ENCODE results near the gene NKD2.

The NKD2 gene

DNA sequence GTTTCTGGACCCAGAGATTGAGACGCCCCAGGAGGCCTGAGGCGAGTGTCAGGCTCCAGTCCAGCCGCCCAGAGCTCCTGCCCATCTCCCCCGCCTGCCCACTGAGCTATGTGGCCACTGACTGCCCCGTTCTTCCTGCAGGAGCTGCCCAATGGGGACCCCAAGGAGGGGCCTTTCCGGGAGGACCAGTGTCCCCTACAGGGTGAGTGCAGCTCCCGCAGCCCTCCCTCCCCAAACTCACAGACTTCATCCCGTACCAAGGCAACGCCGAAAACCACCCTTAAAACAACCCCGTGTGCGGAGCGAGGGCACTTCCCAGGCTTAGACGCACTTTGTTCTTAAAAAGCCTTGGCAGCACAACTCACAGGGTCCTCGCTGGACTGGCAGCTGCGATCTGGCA, 23.4 kb downstream of the NKD2 start:
- DNase-seq: no peak

DNA sequence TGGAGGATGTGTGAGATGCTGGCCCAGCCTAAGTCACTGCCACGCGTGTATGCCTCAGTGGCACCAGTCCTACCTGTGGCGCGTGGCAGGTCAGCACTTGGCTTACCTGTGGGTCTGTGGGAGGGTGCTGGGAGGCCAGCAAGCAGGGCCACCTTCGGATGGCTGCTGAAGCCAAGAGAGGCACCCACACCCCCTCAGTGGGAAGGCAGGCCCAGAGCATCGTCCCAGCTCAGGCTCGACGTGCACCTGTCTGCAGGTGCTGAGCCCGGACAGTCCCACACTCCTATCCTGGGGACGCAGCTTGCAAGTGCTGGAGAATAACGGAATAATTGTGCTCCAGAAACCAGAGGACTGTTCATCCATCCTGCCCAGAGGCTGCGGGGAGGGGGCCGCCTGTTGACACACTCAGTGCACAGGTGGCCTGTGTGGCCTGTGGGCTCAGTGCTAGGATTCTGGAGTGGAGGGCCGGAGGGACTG, 24.0 kb downstream of the NKD2 start:
- no peak for DNase-seq

DNA sequence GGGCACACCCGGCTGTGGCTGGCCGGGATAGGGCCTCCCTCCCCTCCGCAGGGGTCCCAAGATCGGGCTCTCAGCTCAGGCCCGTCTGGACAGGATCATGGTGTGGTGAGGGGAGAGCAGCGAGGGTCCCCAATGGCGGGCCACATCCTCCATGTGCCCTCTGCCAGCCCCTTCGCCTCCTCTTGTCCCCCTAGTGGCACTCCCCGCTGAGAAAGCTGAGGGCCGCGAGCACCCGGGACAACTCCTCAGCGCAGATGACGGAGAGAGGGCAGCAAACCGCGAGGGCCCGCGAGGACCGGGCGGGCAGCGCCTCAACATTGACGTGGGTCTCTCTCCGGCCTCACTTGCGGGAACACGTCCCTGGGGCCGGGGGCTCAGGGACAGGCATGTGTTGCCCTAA, 24.6 kb downstream of the NKD2 start:
- DNase-seq: no peak

DNA sequence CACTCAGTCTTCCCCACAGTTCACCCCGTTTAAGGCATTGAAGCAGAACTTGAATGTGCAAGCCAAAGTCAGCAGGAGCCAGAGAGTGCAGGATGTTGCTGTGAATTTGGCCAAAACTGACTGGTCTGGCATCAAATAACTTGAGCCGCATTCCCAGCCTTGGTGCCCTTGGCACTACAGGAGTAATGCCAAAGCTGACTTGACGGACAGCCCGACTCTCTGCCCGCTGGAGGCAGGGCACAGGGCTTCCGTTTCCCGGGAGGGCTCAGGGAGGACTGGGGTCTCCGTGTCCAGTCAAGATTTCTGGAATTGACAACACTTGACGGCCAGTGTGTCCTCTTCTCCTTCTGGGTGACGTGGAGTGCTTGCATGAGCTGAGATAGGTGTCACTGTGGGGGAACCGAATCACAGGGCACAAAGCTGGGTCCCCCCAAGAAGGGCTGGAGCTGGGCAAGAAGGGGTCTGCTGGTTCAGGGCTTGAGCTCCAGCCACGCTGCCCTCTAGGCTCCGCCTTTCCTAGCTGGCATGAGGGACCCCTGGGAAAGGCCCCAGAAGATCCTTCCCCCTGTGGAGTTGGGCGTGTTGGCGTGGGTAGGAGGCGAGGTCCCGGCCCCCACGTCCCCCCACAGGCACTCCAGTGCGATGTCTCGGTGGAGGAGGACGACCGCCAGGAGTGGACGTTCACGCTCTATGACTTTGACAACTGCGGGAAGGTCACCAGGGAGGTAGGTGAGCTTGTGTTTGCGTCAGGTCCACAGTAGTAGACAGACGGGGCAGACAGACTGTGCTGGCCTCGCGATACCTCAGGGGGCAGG, 25.2 kb downstream of the NKD2 start:
- no peak for DNase-seq

DNA sequence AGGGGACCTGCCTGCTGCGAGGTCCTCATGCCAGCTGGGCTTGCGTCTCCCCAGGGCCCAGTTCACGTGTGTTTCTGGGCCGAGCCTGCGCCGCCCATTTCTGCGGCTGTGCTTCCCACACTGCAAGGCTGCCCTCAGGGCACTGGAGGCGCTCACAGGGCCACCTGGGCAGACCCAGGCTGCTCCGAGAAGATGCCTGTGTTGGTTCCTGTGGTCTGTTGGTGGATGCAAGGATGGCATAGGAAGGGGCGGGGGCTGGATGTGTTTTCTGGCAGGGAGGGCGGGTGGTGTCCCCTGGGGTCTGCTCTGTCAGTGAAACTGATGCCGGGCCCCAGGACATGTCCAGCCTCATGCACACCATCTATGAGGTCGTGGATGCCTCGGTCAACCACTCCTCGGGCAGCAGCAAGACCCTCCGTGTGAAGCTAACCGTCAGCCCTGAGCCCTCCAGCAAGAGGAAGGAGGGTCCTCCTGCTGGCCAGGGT, 25.9 kb downstream of the NKD2 start:
- DNase-seq: no peak

DNA sequence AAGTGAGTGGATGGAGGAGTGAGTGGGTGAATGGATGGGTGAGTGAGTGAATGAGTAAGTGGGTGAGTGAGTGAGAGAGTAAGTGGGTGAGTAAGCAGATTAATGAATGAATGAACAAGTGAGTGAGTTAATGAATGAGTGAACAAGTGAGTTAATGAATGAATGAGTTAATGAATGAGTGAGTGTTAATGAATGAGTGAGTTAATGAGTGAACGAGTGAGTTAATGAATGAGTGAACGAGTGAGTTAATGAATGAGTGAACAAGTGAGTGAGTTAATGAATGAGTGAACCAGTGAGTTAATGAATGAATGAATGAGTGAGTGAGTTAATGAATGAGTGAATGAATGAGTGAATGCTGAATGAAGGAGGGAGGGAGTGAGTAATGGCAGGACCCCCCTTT, 26.4 kb downstream of the NKD2 start:
- no peak for DNase-seq

DNA sequence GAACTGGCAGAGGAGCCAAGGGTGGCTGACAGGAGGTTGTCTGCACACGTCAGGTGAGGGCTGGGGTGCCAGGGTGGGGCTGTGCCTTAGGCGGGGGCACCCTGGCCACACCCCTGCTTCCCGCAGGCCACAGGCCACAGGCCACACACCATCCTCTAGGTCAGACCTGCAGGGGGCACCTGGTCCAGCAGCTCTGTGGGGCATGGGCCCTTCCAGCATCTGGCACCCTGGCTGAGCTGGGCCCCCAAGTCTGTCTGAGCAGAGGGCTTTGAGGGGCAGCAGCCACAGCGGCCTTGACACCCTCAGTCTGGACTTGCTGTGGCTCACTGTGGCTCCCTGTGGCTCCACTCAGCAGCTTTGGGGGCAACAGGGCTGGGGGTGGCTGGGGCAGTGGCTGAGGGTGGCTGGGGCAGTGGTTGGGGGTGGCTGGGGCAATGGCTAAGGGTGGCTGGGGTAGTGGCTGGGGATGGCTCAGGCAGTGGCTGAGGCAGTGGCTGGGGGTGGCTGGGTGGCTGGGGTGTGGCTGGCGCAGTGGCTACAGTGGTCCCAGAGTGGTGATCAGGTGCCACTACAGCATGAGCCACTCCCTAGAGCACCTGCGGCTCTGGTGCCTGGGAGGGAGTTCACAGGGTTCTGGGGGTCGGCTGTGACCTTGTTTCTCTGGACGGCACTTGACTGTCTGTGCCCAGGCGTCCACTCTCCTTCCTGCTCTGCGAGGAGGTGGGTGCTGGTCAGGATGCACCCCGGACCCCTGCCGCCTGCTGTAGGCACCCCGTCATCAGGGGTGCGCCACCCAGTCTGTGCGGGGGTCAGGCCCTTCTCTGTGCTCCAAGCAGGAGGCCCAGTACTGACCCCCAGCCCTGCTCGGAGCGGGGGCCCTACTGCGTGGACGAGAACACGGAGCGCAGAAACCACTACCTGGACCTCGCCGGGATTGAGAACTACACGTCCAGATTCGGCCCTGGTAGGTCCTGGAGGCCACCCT, 27.1 kb downstream of the NKD2 start:
- DNase-seq: no peak

DNA sequence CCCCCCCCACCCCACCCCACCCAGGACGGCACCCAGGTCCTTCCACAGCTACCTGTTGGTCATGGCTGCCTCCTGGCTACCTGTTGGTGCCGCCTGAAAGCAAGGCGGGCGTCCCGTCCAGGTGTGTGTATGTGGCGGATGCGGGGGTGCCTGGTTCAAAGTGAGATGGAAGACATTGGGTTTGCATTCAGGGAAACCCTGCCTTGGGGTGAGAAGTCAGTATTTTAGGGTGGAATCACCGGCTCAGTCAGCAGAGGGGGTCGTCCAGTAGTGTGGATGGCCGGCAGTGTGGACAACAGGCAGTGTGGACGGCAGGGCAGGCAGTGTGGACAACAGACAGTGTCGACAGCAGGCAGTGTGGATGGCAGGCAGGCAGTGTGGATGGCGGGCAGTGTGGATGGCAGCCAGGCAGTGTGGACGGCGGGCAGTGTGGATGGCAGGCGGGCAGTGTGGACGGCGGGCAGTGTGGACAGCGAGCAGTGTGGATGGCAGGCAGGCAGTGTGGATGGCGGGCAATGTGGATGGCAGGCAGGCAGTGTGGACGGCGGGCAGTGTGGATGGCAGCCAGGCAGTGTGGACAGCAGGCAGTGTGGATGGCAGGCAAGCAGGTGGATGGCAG, 28.0 kb downstream of the NKD2 start:
- no peak for DNase-seq

DNA sequence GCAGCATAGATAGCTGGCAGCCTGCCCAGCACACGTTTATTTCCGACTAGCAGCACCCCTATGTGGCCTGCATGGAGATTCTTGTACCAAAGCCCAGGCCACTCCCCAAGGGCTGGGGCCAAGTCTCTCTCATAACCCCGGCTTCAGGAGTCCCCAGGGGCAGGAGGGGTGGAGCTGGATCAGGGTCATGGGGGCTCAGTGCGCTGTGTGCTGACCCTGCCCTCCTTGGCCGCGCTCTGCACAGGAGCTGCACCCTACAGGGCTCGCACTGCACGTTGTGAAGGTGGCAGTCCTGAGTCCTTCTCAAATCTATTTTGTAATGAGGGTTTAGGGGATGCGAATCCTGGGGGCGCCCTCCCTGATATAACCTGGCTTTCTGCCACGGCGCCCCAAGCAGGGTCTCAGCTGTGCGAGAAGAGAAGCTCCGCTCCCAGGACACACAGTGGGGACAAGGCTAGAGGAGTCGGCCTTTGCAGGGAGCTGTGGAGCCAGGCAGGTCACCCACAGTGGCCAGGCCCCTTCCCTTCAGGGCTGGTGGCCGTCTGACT, 28.6 kb downstream of the NKD2 start:
- no peak for DNase-seq

DNA sequence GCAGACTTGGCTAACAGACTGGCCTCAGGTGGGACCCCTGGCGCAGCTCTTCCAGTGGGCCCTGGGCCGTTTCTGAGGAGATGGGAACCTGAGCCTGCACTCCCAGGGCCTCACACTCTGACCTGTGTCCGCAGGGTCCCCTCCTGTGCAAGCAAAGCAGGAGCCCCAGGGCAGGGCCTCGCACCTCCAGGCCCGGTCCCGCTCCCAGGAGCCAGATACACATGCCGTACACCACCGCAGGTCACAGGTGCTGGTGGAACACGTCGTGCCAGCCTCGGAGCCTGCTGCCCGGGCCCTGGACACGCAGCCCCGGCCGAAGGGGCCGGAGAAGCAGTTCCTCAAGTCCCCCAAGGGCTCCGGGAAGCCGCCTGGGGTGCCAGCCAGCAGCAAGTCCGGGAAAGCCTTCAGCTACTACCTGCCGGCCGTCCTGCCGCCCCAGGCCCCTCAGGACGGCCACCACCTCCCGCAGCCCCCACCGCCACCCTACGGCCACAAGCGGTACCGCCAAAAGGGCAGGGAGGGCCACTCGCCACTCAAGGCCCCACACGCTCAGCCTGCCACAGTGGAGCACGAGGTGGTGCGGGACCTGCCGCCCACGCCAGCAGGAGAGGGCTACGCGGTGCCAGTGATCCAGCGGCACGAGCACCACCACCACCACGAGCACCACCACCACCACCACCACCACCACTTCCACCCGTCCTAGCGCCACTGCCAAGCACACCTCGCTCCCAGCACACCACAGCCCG, 29.2 kb downstream of the NKD2 start:
- no peak for DNase-seq

DNA sequence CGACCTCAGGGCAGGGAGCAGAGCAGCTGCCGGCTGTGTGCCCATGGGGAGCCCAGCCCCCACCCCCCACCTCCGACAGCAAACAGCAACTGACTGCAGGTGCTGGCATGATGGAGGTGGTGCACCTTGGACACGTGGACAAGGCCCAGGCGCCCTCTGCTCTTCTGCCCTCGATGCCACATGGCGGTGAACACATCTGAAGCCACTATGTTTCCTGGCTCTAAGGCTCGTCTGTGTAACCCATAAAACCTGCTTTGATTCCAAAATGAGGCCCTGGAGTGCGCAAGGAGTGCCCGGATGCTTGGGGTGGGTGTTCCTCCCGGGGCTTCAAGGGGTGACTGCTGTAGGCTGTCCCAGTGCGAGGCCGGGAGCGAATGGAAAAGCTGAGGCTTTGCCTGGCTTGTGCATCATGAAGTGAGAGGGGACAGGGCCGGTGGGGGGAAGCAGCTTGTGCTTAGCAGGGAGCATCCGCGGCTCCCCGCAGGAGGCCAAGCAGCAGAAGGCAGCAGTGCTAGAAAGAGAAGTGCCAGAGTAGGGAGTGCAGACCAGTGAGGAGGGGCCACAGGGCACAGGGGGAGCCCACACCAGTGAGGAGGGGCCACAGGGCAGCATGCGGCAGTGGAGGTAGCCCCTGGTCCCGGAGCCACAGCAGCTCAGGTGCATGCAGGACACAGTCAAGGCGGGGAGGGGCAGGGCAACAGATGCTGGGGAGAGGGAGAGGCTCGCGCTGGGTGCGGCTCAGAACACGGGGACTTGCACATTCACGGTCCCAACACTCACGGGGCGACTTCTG, 30.0 kb downstream of the NKD2 start:
- DNase-seq: no peak

DNA sequence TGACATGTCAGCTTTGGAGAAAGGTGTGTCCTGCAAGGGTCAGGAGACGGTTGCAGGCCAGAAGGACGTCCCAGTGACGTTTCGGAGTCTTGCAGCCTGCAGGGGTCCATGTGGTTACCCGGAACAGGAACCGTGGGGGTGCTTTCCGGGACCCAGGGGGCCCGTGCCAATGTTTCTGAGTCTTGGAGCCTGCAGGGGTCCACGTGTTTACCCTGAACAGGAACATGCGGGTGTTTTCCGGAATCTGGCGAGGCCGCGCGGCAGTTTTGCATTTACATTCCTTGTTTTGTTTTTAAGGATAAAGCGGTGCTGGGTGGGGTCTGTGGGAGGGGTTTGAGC, 30.6 kb downstream of the NKD2 start:
- no peak for DNase-seq

DNA sequence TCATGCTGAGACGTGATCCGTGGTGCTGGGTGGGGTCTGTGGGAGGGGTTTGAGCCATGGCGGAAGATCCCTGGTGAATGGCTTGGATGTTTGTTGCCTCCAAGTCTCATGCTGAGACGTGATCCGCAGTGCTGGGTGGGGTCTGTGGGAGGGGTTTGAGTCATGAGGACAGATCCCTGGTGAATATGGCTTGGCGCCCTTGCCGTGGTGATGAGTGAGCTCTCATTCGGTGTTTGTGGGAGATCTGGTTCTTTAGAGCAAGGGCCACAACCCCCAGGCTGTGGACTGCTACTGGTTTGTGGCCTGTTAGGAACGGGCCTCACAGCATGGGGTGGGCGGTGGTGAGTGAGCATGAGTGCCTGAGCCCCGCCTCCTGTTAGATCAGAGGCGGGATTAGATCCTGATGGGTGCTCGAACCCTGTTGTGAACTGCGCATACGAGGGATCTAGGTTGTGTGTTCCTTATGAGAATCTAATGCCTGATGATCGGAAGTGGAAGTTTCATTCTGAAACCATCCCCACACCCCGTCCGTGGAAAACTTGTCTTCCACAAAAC, 31.2 kb downstream of the NKD2 start:
- no peak for DNase-seq

DNA sequence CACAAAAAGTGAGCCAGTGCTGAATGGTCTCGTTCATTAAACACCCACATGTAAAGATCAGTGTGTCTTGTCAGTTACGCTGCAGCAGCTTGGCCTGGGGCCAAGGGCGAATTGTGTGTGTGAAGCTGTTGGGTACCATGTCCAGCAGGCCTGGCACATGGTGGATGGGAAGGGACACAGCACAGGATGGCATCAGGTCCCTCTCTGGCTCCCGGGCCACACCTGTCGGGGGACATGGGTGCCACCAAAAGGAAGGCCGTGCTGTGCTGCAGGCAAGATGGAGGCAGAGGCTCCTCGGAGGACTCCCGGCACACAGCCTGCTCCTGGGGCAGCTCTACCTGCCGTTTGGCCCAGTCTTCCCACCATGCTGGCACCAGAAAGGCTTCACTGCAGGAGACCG, 32.0 kb downstream of the NKD2 start:
- DNase-seq: no peak

DNA sequence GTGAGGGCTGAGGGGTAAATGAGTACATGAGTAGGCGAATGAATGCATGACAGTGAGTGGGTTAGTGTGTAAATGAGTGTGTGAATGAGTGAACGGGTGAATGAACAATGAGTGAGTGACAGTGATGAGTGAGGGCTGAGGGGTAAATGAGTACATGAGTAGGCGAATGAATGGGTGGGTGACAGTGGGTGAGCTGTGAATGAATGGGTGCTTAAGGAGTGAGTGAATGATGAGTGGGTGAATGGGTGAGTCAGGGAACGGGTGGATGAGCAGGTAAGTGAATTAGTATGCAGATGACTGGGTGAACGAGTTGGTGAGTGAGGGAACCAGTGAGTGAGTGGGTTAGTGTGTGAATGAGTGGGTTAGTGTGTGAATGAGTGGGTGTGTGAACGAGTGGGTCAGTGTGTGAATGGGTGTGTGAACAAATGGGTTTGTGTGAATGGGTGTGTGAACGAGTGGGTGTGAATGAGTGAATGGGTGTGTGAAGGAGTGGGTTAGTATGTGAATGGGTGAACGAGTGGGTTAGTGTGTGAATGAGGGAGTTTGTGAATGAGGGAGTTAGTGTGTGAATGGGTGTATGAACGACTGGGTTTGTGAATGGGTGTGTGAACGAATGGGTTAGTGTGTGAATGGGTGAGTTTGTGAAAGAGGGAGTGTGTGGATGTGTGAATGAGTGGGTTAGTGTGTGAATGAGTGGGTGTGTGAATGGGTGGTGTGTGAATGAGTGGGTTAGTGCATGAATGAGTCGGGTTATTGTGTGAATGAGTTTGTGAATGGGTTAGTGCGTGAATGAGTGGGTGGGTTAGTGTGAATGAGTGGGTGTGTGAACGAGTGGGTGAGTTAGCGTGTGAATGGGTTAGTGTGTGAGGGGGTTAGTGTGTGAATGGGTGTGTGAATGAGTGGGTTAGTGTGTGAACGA, 32.9 kb downstream of the NKD2 start:
- no peak for DNase-seq

DNA sequence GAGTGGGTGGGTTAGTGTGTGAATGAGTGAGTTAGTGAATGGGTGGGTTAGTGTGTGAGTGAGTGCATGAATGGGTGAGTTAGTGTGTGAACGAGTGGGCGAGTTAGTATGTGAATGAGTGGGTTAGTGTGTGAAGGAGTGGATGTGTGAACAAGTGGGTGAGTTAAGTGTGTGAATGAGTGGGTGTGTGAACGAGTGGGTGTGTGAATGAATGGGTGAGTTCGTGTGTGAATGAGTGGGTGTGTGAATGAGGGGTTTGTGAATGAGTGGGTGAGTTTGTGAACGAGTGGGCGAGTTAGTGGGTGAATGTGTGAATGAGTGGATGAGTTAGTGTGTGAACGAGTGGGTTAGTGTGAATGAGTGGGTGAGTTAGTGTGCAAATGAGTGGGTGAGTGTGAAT, 34.0 kb downstream of the NKD2 start:
- no peak for DNase-seq

DNA sequence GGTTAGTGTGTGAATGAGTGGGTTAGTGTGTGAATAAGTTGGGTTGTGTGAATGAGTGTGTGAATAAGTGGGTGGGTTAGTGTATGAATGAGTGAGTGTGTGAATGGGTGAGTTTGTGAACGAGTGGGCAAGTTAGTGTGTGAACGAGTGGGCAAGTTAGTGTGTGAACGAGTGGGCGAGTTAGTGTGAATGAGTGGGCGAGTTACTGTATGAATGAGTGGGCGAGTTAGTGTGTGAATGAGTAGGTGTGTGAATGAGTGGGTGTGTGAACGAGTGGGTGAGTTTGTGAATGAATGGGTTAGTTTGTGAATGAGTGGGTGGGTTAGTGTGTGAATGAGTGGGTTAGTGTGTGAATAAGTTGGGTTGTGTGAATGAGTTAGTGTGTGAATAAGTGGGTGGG, 34.7 kb downstream of the NKD2 start:
- DNase-seq: no peak

DNA sequence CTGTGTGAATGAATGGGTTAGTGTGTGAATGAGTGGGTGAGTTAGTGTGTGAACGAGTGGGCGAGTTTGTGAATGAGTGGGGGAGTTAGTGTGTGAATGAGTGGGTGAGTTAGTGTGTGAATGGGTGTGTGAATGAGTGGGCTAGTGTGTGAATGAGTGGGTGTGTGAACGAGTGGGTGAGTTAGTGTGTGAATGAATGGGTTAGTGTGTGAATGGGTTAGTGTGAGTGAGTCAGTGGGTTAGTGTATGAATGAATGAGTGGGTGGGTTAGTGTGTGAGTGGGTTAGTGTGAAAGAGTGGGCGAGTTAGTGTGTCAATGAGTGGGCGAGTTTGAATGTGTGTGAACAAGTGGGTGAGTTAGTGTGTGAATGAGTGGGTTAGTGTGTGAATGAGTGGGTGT, 35.5 kb downstream of the NKD2 start:
- no peak for DNase-seq

DNA sequence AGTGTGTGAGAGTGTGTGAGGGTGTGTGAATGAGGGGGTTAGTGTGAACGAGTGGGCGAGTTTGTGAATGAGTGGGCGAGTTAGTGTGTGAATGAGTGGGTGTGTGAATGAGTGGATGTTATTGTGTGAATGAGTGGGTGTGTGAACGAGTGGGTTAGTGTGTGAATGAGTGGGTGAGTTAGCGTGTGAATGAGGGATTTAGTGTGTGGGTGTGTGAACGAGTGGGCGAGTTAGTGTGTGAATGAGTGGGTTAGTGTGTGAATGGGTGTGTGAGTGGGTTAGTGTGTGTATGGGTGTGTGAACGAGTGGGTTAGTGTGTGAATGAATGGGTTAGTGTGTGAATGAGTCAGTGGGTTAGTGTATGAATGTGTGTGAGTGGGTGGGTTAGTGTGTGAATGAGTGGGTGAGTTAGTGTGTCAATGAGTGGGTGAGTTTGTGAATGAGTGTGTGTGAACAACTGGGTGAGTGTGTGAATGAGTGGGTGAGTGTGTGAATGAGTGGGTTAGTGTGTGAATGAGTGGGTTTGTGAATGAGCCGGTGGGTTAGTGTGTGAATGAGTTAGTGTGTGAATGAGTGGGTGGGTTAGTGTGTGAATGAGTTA, 37.5 kb downstream of the NKD2 start:
- no peak for DNase-seq
